Measurements from ENCODE around the gene ATP4B. TPM values are rescaled to one million over a fixed set of nuclear protein-coding genes. Genes with fewer than 3 reads are reported as not detected.

The ATP4B gene
- polyA plus RNA-seq, 3 donors, result 0.29 to 0.69 (median 0.40) TPM

GRCh38 chr13:113656831-113657671 is 947 bp downstream of the ATP4B start:
- DNase-seq (ENCODE audit: low read depth in 3 of 3, low spot score in 2 of 3), result no peak

DNA sequence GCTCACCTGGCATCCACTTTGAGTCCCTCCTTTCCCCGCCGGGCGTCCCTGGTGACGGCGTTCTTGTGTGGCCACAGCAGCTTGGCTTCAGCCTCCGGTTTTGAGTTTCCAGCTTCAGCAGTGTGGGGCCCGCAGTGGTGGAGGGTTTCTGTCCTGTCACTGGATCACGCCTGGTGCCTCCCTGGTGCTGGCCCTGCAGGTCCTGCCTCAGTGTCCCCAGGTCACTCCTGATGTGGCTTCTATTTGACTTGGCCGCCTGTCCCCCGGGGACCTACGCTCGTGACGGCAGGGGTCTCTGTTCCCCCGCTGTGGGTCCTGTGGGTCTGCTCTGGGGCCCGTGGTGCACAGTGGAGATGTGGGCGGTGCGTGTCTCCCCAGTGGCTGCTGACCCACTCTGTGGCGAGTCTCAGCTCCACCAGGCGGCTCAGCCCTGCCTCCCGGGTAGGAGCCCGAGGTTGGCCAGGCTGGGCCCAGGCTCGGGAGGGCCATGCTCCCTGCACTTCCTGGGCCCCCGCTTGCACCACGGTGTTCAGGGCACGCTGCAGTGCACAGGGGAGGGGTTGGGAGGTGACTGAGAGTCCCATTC is 1.9 kb downstream of the ATP4B start:
- DNase-seq (ENCODE audit: low read depth in 3 of 3, low spot score in 2 of 3), result no peak

DNA sequence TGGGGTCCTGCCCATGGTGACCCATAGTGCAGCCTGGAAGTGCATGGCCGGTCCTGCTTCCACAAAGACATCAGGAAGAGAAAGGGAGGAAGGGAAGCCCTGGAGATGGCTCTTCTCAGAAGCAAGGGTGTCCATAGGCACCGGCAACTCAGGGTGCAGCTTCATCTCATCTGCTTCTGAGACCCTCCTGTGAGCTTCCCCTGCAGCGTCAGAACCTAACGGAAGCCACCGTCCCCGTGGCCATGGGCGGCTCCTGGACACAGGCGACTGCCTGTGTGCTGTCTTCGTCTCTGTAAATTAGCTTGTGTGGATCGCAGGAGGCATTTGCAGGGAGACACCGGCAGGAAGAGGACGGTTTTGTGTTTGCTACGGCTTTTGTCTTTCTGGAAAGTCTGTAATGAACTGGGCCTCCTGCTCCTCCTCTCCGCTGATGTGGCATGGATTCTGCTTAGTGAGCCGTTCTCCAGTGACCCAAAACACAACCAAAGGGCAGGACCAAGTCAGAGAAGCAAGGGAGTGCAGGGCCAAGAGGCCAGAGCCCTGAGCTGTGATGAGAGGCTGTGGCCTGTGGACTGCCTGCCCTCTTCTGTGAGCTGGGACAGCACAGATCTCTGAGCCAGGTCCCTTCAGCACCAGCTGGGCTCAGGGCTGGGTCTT is 2.5 kb downstream of the ATP4B start:
- no peak for DNase-seq (ENCODE audit: low read depth in 3 of 3, low spot score in 2 of 3)

GRCh38 chr13:113654591-113655345 is 3.2 kb downstream of the ATP4B start:
- DNase-seq (ENCODE audit: low read depth in 3 of 3, low spot score in 2 of 3), result no peak

- no peak for DNase-seq (ENCODE audit: low read depth in 3 of 3, low spot score in 2 of 3)
Measured at GRCh38 chr13:113654175-113654560, 3.8 kb downstream of the ATP4B start.

- DNase-seq (ENCODE audit: low read depth in 3 of 3, low spot score in 2 of 3), result no peak
Measured at GRCh38 chr13:113653264-113654174, 4.5 kb downstream of the ATP4B start.

DNA sequence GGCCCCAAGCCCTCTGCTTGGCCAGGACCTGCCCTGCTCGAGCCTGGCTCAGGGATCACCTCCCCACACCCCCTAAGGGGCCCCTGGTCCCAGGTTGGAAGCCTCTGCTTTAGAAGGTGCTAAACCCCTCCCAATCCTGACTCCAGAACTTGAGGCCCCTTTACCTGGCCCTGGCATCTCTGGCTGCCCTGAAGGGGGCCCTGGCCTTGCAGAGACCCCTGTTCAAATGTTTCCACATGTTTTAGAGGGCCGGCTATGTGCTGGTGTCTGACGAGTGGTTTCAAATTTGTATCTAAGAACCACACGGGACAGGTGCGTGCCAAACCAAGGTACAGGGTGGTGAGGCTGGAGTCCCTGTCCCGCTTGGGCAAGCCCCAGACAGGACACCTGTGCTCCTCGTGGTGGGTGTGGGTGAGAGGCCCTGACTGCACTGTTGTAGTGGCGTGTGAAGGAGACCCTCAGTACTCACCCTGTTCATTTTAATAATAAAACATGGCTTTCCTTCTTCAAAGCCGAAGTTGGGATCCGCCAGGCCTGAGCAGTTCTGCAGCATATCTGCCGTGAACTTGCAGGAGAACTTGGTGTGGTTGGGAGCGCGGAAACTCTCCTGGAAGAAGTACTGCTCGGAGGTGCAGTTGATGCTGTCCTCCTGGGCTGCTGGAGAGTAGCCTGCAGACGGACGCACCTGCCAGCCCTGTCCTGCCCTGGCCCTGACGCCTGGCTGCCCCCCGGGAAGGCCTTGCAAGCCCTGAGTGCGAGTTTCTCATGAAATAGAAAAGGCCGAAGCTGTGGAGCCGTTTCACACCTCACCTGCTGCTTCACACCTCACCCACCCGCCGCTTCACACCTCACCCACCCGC is 5.4 kb downstream of the ATP4B start:
- no peak for DNase-seq (ENCODE audit: low read depth in 3 of 3, low spot score in 2 of 3)

- no peak for DNase-seq (ENCODE audit: low read depth in 3 of 3, low spot score in 2 of 3)
Measured at GRCh38 chr13:113651511-113652403, 6.2 kb downstream of the ATP4B start.

DNA sequence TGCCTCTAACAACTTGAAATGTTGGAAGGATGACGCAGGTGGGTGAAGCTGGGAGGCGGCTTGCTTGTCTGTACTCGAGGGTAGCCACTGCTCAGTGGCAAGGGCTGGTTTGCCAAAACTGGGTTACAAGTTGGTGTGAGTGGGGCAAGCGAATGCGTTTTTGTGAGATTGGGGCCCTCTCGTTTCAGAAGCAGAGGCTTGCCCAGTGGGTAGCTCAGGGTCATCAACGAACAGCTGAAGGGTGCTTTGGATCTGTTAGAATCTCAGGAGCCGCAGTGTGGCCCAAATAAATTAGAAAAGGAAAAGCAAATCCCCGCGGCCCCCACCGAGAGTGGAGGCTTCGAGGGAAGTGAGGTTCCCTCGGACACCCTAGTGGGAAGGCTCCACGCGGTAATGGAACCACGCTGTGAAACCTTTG is 7.3 kb downstream of the ATP4B start:
- DNase-seq (ENCODE audit: low read depth in 3 of 3, low spot score in 2 of 3), result no peak

DNA sequence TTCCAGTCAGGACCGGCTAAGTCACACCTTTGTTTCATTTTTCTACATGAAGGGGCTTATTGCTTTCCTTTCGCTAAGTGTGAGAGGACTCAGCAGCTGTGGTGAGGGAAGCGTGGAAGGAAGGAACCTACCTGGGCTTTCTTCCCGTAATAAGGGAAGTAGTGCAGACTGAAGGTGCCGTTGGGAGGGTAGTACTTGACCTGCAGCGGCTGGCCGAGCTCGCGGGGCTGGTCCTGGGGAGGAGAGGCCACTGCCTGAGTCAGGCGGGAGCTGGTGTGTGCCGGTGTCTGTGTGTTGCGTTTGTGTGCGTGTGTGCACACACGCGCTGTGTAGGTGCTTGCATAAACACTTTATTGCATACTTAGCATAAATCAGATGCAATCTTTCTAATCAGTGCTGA is 7.7 kb downstream of the ATP4B start:
- no peak for DNase-seq (ENCODE audit: low read depth in 3 of 3, low spot score in 2 of 3)

- DNase-seq (ENCODE audit: low read depth in 3 of 3, low spot score in 2 of 3), result no peak
Measured at GRCh38 chr13:113649212-113649611, 8.8 kb downstream of the ATP4B start.

DNA sequence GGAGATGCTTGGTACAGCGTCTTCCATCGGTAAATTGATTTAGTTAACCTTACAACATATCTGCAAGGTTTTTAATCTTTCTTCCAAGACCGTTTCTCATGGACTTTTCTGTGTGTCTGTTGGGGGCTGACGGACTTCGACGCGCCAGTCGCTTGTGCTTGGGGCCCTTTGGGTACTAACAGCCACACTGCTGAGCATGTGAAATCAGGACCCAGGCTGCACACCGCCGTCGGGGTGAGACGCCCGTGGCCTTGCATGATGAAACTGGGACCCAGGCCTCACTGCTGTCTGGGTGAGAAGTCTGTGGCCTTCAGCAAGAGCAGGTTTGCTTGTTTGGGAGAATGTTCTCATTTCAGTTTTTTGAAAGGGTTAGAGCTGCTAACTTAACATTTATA is 9.8 kb downstream of the ATP4B start:
- no peak for DNase-seq (ENCODE audit: low read depth in 3 of 3, low spot score in 2 of 3)

- no peak for DNase-seq (ENCODE audit: low read depth in 3 of 3, low spot score in 2 of 3)
Measured at GRCh38 chr13:113647351-113648215, 10.4 kb downstream of the ATP4B start.

GRCh38 chr13:113646921-113647340 is 11.1 kb downstream of the ATP4B start:
- DNase-seq (ENCODE audit: low read depth in 3 of 3, low spot score in 2 of 3), result no peak

GRCh38 chr13:113646376-113646775 is 11.6 kb downstream of the ATP4B start:
- DNase-seq (ENCODE audit: low read depth in 3 of 3, low spot score in 2 of 3), result no peak

DNA sequence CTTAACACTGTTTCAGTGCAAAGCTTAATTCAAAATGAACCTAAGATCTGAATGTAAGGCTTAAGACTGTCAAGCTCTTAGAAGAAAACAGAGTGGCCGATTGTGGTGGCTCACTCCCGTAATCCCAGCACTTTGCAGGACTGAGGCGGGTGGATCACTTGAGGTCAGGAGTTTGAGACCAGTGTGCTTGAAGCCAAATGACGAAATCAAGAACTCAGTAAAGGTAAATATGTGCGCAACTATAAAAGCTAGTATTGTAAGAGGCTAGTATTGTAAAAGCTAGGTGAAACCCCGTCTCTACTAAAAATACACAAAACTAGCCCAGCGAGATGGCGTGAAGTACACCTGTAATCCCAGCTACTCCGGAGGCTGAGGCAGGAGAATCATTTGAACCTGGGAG is 12.7 kb downstream of the ATP4B start:
- no peak for DNase-seq (ENCODE audit: low read depth in 3 of 3, low spot score in 2 of 3)

GRCh38 chr13:113644800-113645199 is 13.2 kb downstream of the ATP4B start:
- no peak for DNase-seq (ENCODE audit: low read depth in 3 of 3, low spot score in 2 of 3)

Data from right renal cortex interstitium (tissue), 3 donors.